ENCODE measurements around the gene DST.

DNA sequence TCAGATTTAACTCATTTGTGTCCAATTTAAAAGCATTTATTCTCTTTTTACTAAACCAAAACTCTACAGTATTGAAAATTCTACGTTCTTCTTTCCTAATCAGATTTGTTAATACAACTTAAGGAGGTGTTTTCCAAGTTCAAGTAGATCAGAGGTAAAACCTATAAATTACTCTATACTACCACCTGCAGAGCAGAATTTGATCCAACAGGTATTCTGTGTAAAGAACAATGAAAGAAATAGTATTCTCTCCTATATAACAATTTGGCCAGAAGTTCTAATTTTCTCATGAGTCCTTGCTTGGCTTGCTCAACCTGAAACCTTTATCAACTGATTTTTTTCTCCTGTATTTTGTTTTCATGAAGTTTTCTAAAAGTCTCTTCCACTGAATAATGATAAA is 28.5 kb upstream of the DST start:
- TF ChIP-seq, protein P1, sequence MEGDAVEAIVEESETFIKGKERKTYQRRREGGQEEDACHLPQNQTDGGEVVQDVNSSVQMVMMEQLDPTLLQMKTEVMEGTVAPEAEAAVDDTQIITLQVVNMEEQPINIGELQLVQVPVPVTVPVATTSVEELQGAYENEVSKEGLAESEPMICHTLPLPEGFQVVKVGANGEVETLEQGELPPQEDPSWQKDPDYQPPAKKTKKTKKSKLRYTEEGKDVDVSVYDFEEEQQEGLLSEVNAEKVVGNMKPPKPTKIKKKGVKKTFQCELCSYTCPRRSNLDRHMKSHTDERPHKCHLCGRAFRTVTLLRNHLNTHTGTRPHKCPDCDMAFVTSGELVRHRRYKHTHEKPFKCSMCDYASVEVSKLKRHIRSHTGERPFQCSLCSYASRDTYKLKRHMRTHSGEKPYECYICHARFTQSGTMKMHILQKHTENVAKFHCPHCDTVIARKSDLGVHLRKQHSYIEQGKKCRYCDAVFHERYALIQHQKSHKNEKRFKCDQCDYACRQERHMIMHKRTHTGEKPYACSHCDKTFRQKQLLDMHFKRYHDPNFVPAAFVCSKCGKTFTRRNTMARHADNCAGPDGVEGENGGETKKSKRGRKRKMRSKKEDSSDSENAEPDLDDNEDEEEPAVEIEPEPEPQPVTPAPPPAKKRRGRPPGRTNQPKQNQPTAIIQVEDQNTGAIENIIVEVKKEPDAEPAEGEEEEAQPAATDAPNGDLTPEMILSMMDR (IDR thresholded peaks at IDR 0.05; ENCODE audit: low read length): peak; percentile 16; the same call in 1 of the 2 replicates
- TF ChIP-seq EZH2 (optimal IDR thresholded peaks at IDR 0.05; ENCODE audit: low read depth, low read length) (no peak), EZH2phosphoT487 (IDR thresholded peaks at IDR 0.05; ENCODE audit: low read length) (no peak)
